GDM1 (cell line): ENCODE results near the gene TUBB4A.

Experiments
- DNase-seq: peaks from one replicate; lab custom pipeline; 2025; lab: John Stamatoyannopoulos, UW

Gene TUBB4A

GRCh38 chr19:6466526-6467248, 35.4 kb downstream of the TUBB4A start:
- DNase-seq: no peak

GRCh38 chr19:6465663-6466062, 36.4 kb downstream of the TUBB4A start:
- no peak for DNase-seq

GRCh38 chr19:6465006-6465405, 37.1 kb downstream of the TUBB4A start:
- no peak for DNase-seq

- no peak for DNase-seq
Observed at GRCh38 chr19:6464070-6464873, 37.8 kb downstream of the TUBB4A start, which contains the start of gene CRB3. TSS of gene CRB3 (plus strand) at chr19:6464271. CDS start at chr19:6464702, 431 bp downstream.

- DNase-seq: peak; percentile 95
Observed at GRCh38 chr19:6460099-6460884, 41.8 kb downstream of the TUBB4A start.

DNA sequence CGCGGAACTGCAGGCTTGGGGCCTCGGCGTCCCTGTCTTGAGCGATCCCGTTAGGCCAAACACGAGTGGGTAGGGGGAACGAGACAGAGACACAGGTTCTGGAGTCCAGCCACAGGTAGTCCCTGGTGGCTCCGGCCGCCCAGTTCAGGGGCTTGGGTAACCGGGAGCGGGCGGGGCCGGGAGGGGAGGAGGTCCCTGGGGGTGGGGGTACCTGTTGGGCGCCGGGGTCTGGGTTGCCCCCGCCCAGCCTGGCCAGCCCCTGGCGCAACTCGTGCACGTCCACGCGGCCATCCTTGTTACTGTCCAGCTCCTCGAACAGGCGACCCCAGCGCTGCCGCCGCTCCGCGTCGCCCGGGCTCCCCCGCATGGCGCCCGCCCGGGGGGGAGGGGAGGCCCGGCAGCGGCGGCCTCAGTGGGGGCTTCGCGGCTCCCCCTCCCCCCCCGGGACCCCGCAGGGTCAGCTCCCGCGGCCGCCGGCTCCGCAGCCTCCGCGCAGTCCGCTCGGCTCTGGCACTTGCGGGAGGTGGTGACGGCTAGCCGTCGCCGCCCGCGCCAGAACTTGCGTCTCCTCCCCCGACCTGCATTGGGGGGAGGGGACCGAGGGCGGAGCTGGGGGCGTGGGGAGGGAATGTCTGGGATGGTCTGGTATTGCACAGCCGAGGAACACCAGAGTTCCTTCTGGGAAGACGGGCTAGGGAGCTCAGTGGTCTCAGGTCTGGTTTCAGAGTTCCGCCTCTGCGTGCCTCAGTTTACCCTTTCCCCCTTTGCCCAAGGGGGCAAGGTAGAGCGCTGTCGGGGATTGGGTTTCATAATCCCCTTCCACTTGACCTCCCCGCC, 42.6 kb downstream of the TUBB4A start, which contains the start of gene SLC25A23:
TSS of gene SLC25A23 (minus strand) at position 531 of the 837 bp plus-strand sequence. CDS start at position 367, 164 bp downstream.
- peak; percentile 62 for DNase-seq

- DNase-seq: no peak
Observed at GRCh38 chr19:6458695-6459261, 43.3 kb downstream of the TUBB4A start.

DNA sequence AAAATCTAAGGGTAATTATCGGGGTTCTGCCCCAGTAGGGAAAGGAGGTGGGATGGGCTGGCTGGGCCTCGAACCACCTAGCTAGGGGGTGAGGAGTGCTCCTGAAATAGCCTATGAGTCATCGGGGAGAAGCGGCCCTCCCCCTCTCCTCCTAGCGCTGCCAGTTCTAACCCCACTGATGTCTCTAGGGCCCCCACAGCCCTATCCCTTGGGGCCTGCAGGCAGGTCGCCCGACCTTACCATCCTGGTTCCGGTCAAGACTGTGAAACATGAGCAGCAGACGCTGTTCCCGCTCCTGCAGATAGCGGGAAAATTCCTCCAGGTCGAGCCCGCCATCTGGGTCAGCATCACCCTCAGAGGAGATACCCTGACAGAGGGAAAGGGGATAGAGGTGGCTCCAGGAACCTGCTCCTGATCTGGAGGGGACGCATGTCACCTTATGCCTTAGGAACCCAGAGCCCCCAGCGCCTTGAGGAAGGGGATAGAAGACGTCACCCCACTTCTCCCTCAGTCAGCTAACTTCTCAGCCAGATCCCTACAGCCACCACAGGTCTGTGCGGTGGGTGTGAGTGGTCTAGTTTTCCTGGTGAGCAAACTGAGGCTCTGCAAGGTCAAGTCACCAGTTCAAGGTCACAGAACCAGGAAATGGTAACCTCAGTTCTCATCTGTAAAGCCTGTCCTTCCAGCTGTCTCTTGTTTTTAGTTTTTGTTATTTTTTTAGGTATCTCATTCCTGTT, 44.0 kb downstream of the TUBB4A start:
- DNase-seq: no peak

- no peak for DNase-seq
Observed at GRCh38 chr19:6455924-6456323, 46.2 kb downstream of the TUBB4A start.

DNA sequence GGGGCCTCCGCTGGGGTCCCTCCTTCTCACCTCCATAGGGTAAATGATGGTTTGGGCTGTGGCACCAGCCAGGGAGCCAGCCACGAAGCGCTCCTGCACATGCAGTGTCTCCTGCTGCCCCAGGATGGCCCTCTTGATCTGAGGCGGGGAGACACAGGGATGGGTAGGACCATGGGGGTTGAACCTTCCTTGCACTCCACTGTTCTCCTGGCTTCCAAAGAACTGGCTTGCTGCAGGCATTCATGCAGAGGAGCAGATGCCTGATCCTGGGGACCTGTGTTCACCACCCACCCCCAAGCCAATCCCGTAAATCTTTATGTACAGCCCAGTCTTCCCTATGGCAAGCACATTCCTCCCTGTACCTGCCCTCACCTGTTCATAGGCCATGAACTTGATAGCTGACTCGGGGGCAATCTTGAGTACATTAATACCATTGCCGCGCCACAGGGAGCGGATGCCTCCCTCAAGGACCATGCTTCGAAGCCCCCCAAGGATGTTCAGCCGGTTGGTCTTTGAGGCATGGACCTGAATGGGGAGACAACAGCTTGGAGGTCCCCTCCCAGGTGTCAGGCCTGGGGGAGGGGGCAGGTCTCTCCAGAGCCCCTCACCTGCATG, 48.1 kb downstream of the TUBB4A start:
- no peak for DNase-seq

DNA sequence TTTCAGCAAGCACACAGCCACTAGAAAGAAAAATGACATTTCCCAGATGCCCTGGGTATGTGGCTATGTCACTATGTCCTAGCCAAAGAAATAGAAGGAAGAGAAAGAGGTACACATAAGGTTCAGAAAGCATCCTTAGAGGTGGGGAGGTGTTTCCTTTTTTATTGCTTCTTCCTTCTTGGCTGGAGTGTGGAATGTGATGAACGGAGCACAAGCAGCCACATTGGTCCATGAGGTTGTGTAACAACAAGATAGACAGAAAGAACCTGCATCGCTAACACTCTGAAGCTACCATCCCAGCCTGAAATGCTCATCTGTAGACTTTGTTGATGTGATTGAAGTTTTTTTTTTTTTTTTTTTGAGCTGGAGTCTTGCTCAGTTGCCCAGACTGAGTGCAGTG, 49.2 kb downstream of the TUBB4A start:
- no peak for DNase-seq

GRCh38 chr19:6452223-6452614, 49.9 kb downstream of the TUBB4A start:
- DNase-seq: no peak

DNA sequence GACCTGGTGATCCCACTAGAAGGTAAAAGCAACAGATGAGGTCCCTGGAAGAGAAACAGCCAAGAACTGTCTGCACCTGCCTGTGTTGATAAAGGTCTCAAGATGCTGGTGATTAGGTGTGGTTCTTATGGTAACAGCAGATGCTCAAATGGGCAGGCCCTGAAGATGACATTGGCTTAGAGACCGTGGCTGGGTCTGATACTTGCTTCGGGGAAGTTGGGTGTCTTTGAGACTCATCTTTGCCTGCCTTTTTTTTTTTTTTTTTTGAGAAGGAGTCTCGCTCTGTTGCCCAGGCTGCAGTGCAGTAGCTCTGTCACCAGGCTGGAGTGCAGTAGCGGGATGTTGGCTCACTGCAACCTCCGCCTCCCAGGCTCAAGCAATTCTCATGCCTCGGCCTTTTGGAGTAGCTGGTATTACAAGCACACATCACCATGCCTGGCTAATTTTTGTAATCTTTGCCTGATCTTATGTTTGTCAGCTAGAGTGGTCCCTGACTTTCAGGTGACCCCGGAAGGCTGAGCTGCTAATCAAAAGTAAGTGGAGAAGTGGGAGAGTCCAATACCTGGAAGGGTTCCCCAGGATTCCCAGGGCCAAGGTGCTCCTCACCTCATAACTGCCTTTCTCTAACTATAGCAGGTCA, 50.4 kb downstream of the TUBB4A start:
- no peak for DNase-seq

GRCh38 chr19:6450166-6450565, 51.9 kb downstream of the TUBB4A start:
- no peak for DNase-seq

DNA sequence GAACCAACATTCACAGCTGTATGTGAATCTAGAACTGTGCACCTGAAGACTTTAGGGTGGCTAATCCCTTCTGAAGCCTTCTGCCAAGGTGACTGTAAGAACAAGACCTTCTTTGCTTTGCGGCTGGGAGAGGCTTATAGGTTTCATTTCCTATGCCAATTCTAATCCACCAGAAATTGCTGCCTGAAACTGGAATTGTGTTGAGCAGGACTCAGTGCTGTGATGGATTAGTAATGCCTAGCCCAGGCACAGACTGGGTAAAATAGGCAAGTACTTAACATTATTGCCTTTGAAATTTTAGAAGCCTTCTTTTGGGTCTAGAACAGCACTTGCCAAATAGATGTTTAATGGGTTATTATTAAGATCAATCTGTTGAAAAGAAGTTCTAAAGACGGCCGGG, 54.1 kb downstream of the TUBB4A start:
- DNase-seq: no peak

- DNase-seq: no peak
Observed at GRCh38 chr19:6446452-6446851, 55.7 kb downstream of the TUBB4A start.
